GM19023 (cell line): ENCODE measurements around the gene PRRG2.

Source experiments
- ATAC-seq: cut with Tn5 transposase; IDR thresholded peaks from one replicate; pipeline ENCODE4 v1.9.1; 2021; ENCODE audit warnings: mild to moderate bottlenecking, moderate library complexity; ENCODE audit not compliant: unreplicated experiment

PRRG2 gene

GRCh38 chr19:49636233-49636932 lies 55.3 kb downstream of the PRRG2 start:
- no peak for ATAC-seq

GRCh38 chr19:49637821-49638738 lies 57.0 kb downstream of the PRRG2 start:
- ATAC-seq: no peak

- ATAC-seq: no peak
Measured at GRCh38 chr19:49639401-49640112, 58.4 kb downstream of the PRRG2 start.

- peak; percentile 56 for ATAC-seq
Measured at GRCh38 chr19:49640113-49640898, 59.2 kb downstream of the PRRG2 start, which contains the start of gene RRAS. Gene RRAS (minus strand): TSS chr19:49640143. CDS start chr19:49640098, 45 bp downstream.
